Sigmoid colon (tissue), 7 donors: ENCODE measurements around the gene ACTN4. TPM values are rescaled to one million over a fixed set of nuclear protein-coding genes. Genes with fewer than 3 reads are reported as not detected.

ENCODE experiments used
- DNase-seq: peaks from one replicate; pipeline ENCODE4 v3.0.0-alpha.2; 2019
- H3K27ac ChIP-seq, 4 donors: fragments of 200-600 bp; sonication (generic); one replicate each; pipeline ENCODE4 v1.5.1; 2016 to 2019; ENCODE audit warnings: mild to moderate bottlenecking in 1 of 4
- H3K27me3 ChIP-seq, 3 donors: fragments of 200-600 bp; sonication (generic); one replicate each; pipeline ENCODE4 v1.5.1; 2019; ENCODE audit warnings: mild to moderate bottlenecking in 1 of 3
- H3K36me3 ChIP-seq, 4 donors: fragments of 200-600 bp; sonication (generic); one replicate each; pipeline ENCODE4 v1.5.1; 2016 to 2019
- H3K4me1 ChIP-seq, 4 donors: fragments of 200-600 bp; sonication (generic); one replicate each; pipeline ENCODE4 v1.5.1; 2017 to 2019
- H3K4me3 ChIP-seq, 4 donors: fragments of 200-600 bp; sonication (generic); one replicate each; pipeline ENCODE4 v1.5.1; 2017 to 2019; ENCODE audit warnings: mild to moderate bottlenecking in 2 of 4, moderate library complexity in 1 of 4
- H3K9me3 ChIP-seq, 4 donors: fragments of 200-600 bp in 3 of 4; sonication (generic) in 3 of 4; one replicate each; pipeline versions ENCODE4 v1.5.1 to v1.6.1; 2013 to 2019
- CTCF ChIP-seq, 4 experiments: fragments of 450-650 bp in 3 of 4; fragments of 200-600 bp in 1 of 4; IDR thresholded peaks; one replicate each; pipeline ENCODE4 v1.5.1; 2016 to 2019; ENCODE audit warnings: antibody characterized with exemption in 4 of 4, mild to moderate bottlenecking in 3 of 4, moderate library complexity in 2 of 4
- EP300 ChIP-seq, 4 donors: sonication (generic); formaldehyde crosslinking; IDR thresholded peaks; one replicate each; pipeline ENCODE4 v1.6.1; 2017; ENCODE audit warnings: antibody characterized with exemption in 4 of 4
- POLR2A ChIP-seq, 2 donors: fragments of 450-650 bp; IDR thresholded peaks; one replicate each; pipeline ENCODE4 v1.6.1; 2016; ENCODE audit warnings: antibody characterized with exemption in 2 of 2, mild to moderate bottlenecking in 2 of 2, moderate library complexity in 2 of 2
- POLR2AphosphoS5 ChIP-seq, 4 donors: sonication (generic); formaldehyde crosslinking; IDR thresholded peaks; one replicate each; pipeline ENCODE4 v1.6.1; 2017; ENCODE audit warnings: antibody characterized with exemption in 4 of 4
- WGBS, 2 donors: extraction: QIAGEN DNeasy Blood & Tissue Kit; methylation state at CpG; one replicate each; pipeline ENCODE4 v1.1.7; 2013; 5-methylcytosine and 5-hydroxymethylcytosine counted together
- intact Hi-C: fragments of 100-400 bp; cut with DNase I; formaldehyde crosslinking; loops from one replicate; pipeline ENCODE4 v1.15.1; 2023
- polyA plus RNA-seq, 3 donors: library from polyadenylated mRNA; stranded (reverse); fragments of 200-250 nt; gene quantifications; one replicate each; pipeline ENCODE4 v1.2.3, GENCODE V29; 2013
- total RNA-seq, 4 donors: library from RNA; depleted of rRNA; stranded (reverse); fragments of >200 nt; gene quantifications; one replicate each; pipeline ENCODE4 v1.1.0, GENCODE V29; 2016
- donor health status: healthy with polysubstance abuse.
- donor health status: Bipolar disorder and iron deficiency.
- donor health status: healthy.

ACTN4 gene
- total and polyA plus RNA-seq, 7 donors = 122 to 456 (median 176) TPM

- 27 to 72% methylated on average over 9 of the region's 9 CpGs for WGBS, 2 donors
- H3K4me1 ChIP-seq = peaks cover 0 to 96% (median 96%) of the 10 kb centered on the region in 4 donors
- H3K9me3 ChIP-seq = no peaks in the 10 kb centered on the region
- H3K36me3 ChIP-seq = no peaks in the 10 kb centered on the region
- no peak for DNase-seq
- H3K27me3 ChIP-seq = no peaks in the 10 kb centered on the region
- peak overlapping the region; percentile 96 to 100 (median 98) for H3K27ac ChIP-seq
- H3K4me3 ChIP-seq = no peak overlapping the region
- TF ChIP-seq POLR2A (IDR thresholded peaks at IDR 0.05) = no peak
- intact Hi-C loops = no loop called here
These were observed 13.3 kb downstream of the ACTN4 start for GRCh38 chr19:38660724-38661123.

DNA sequence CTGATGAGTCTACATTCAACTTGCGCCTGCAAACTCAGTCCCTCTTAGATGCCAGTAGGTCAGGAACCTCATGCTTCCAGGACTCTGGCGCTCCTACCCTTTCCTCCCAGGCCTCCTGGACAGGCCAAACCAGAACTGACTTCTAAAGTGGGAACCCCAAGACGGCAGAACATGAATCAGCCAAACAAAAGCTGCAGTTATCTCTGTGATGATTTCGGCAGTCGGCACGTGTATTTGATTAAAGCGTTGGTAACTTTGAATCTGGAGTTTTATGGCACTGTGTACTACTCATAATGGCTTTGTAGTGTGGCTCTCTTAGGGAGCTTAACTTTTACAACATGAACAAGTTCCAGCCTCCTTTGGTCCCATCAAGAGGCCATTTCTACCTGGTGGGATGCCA is 13.7 kb downstream of the ACTN4 start:
- no peak for DNase-seq
- Histone ChIP-seq H3K36me3 (no peaks in the 10 kb centered on the region), H3K4me1 (peaks cover 0 to 96% (median 96%) of the 10 kb centered on the region in 4 donors), H3K4me3 (no peak overlapping the region), H3K27me3 (no peaks in the 10 kb centered on the region), H3K27ac (peak overlapping the region; percentile 96 to 100 (median 98)), H3K9me3 (no peaks in the 10 kb centered on the region)
- TF ChIP-seq POLR2A (IDR thresholded peaks at IDR 0.05) (no peak), CTCF (IDR thresholded peaks at IDR 0.05) (no peak), EP300 (IDR thresholded peaks at IDR 0.05) (no peak), POLR2AphosphoS5 (IDR thresholded peaks at IDR 0.05) (no peak)
- intact Hi-C loops = no loop called here
- WGBS, 2 donors = 18 to 66% methylated on average over 7 of the region's 7 CpGs

- Histone ChIP-seq H3K9me3 (no peaks in the 10 kb centered on the region), H3K36me3 (no peaks in the 10 kb centered on the region), H3K4me1 (peaks cover 0 to 97% (median 96%) of the 10 kb centered on the region in 4 donors), H3K27me3 (no peaks in the 10 kb centered on the region), H3K4me3 (no peak overlapping the region), H3K27ac (peak overlapping the region; percentile 96 to 100 (median 98))
- intact Hi-C loops = no loop called here
- WGBS, 2 donors = 2 to 34% methylated on average over 1 of the region's 1 CpG
- TF ChIP-seq CTCF (IDR thresholded peaks at IDR 0.05) (no peak), POLR2A (IDR thresholded peaks at IDR 0.05) (no peak), POLR2AphosphoS5 (IDR thresholded peaks at IDR 0.05) (no peak), EP300 (IDR thresholded peaks at IDR 0.05) (no peak)
- DNase-seq = no peak
These were observed 14.5 kb downstream of the ACTN4 start for GRCh38 chr19:38661996-38662395.

DNA sequence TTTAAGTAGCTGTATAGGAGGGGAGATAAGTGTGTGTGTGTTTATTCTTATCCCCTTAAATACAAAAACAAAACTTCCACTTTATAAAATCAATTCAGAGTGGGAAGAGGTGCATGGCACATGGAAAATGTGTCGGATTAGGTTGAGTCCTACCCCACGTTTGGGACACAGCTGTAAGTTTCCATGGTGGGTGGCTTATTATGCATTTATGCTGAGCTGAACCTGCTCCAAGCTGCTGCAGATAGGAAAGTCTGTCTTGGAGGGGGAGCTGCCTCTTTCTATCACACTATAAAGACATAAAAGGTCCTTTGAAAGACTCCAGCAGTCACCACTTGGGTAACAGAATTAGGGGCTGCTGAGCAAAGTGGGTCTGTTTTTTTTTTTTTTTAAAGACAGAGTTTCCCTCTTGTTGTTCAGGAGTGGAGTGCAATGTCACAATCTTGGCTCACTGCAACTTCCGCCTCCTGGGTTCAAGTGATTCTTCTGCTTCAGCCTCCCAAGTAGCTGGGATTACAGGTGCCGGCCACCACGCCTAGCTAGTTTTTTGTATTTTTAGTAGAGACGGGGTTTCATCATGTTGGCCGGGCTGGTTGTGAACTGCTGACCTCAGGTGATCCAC is 15.2 kb downstream of the ACTN4 start:
- no peak for TF ChIP-seq POLR2A (IDR thresholded peaks at IDR 0.05)
- no peak for TF ChIP-seq EP300 (IDR thresholded peaks at IDR 0.05)
- no peak for TF ChIP-seq CTCF (IDR thresholded peaks at IDR 0.05)
- no peak for TF ChIP-seq POLR2AphosphoS5 (IDR thresholded peaks at IDR 0.05)

DNA sequence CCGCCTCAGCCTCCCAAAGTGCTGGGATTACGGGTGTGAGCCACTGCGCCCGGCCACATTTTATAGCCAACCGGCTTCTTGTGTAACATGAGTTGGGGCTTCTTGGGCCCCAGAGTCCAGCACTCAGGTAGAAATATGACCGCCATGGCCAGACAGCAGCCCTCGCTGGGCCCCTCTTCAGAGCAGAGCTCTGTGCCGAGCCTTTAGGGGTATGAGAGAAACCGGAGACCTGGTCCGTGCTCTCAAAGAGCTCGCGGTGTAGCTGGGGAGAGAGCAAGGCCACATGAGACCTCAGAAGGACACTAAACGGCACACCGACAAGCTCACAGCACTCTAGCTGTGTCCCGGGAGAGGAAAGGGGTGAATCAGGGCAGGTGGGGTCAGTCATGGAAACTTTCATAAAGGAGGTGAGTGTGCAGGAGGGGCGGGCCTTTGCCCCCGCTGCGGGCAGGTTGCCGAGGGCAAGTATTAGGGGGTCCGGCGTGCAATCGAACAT is 15.8 kb downstream of the ACTN4 start:
- WGBS, 2 donors = 87 to 92% methylated on average over 22 of the region's 22 CpGs
- TF ChIP-seq POLR2AphosphoS5 (IDR thresholded peaks at IDR 0.05) = peak in 1 of 4 donors; percentile 3
- TF ChIP-seq EP300 (IDR thresholded peaks at IDR 0.05) = no peak
- peaks cover 0 to 97% (median 96%) of the 10 kb centered on the region in 4 donors for H3K4me1 ChIP-seq
- peak overlapping the region in 2 of 4 donors; percentile 0 to 11 for H3K4me3 ChIP-seq
- no peaks in the 10 kb centered on the region for H3K36me3 ChIP-seq
- H3K9me3 ChIP-seq = no peaks in the 10 kb centered on the region
- intact Hi-C loops = no loop called here
- peak overlapping the region; percentile 96 to 100 (median 98) for H3K27ac ChIP-seq
- no peaks in the 10 kb centered on the region for H3K27me3 ChIP-seq
- no peak for DNase-seq

More for the DNA sequence above, 15.2 kb downstream of the ACTN4 start:
- peaks cover 0 to 97% (median 96%) of the 10 kb centered on the region in 4 donors for H3K4me1 ChIP-seq
- no peak for DNase-seq
- H3K9me3 ChIP-seq = no peaks in the 10 kb centered on the region
- WGBS, 2 donors = 64 to 82% methylated on average over 7 of the region's 7 CpGs
- H3K27me3 ChIP-seq = no peaks in the 10 kb centered on the region
- intact Hi-C loops = no loop called here
- H3K4me3 ChIP-seq = peak overlapping the region in 1 of 4 donors; percentile 11
- H3K27ac ChIP-seq = peak overlapping the region; percentile 96 to 100 (median 98)
- no peaks in the 10 kb centered on the region for H3K36me3 ChIP-seq
